IMR-90 (cell line): ENCODE results near the gene CUL1. TPM values are rescaled to one million over a fixed set of nuclear protein-coding genes. Genes with fewer than 3 reads are reported as not detected.

Experiments used
- ATAC-seq: fragments of 200-7000 bp; cut with Tn5 transposase; 2 replicates; pipeline ENCODE4 v1.9.1; 2020; ENCODE audit warnings: low read depth, mild to moderate bottlenecking, moderate library complexity
- BruUV-seq: library from RNA; stranded (reverse); fragments of 400-500 nt; replicated peaks from 2 replicates; lab custom pipeline; 2021; lab: Mats Ljungman, UMichigan
- CTCF ChIA-PET: fragments of 300-600 bp; formaldehyde crosslinking; extraction: SDS; loops from one replicate; lab custom pipeline; 2021; ENCODE audit warnings: antibody characterized with exemption; lab: Yijun Ruan, JAX
- POLR2A ChIA-PET: fragments of 300-600 bp; sonication (Branson Sonifier 250); formaldehyde crosslinking; loops from one replicate; lab custom pipeline; 2022; ENCODE audit warnings: antibody characterized with exemption; ENCODE audit not compliant: unreplicated experiment; lab: Charles Lee
- DNase-seq: peaks from one replicate; pipeline ENCODE4 v3.0.0; 2013
- H2AFZ ChIP-seq: replicated peaks from 2 replicates; pipeline ENCODE3; 2013; ENCODE audit warnings: low read length, mild to moderate bottlenecking; ENCODE audit not compliant: poor library complexity
- H2AK5ac ChIP-seq: 2 replicates; pipeline ENCODE4 v1.6.1; 2013; ENCODE audit warnings: low read depth, low read length, inconsistent platforms
- H2AK9ac ChIP-seq: replicated peaks from 2 replicates; pipeline ENCODE3; 2013; ENCODE audit warnings: mild to moderate bottlenecking, low read depth, low read length, moderate library complexity; ENCODE audit not compliant: poor library complexity
- H2BK120ac ChIP-seq: 2 replicates; pipeline ENCODE4 v1.6.1; 2013; ENCODE audit warnings: low read depth, low read length, inconsistent platforms
- H2BK15ac ChIP-seq: 3 replicates; pipeline ENCODE4 v1.6.1; 2013; ENCODE audit warnings: low read depth, low read length, inconsistent platforms
- H2BK20ac ChIP-seq: 2 replicates; pipeline ENCODE4 v1.6.1; 2013; ENCODE audit warnings: low read depth, mild to moderate bottlenecking, inconsistent platforms, low read length, moderate library complexity
- H2BK5ac ChIP-seq: 2 replicates; pipeline ENCODE4 v1.6.1; 2013; ENCODE audit warnings: mild to moderate bottlenecking, low read depth, low read length, inconsistent platforms; ENCODE audit not compliant: poor library complexity, severe bottlenecking
- H3K14ac ChIP-seq: replicated peaks from 2 replicates; pipeline ENCODE4 v1.6.1; 2013; ENCODE audit warnings: low read depth, low read length, inconsistent platforms
- H3K18ac ChIP-seq: 2 replicates; pipeline ENCODE4 v1.6.1; 2013; ENCODE audit warnings: low read depth, low read length, control low read depth
- H3K23ac ChIP-seq: 2 replicates; pipeline ENCODE4 v1.6.1; 2013; ENCODE audit warnings: low read depth, low read length, inconsistent platforms
- H3K27ac ChIP-seq: 2 replicates; pipeline ENCODE4 v1.5.1; 2013; ENCODE audit warnings: mild to moderate bottlenecking, control low read depth, low read length; ENCODE audit not compliant: insufficient read depth
- H3K27me3 ChIP-seq: 2 replicates; pipeline ENCODE4 v1.6.1; 2013; ENCODE audit warnings: low read length; ENCODE audit not compliant: control insufficient read depth, insufficient read depth
- H3K36me3 ChIP-seq: 2 replicates; pipeline ENCODE4 v1.6.1; 2013; ENCODE audit warnings: low read length, mixed read lengths; ENCODE audit not compliant: control insufficient read depth, insufficient read depth
- H3K4ac ChIP-seq: 2 replicates; pipeline ENCODE4 v1.6.1; 2013; ENCODE audit warnings: low read depth, low read length, inconsistent platforms
- H3K4me1 ChIP-seq: 2 replicates; pipeline ENCODE4 v1.6.1; 2013; ENCODE audit warnings: low read length, mixed read lengths; ENCODE audit not compliant: control insufficient read depth, insufficient read depth
- H3K4me2 ChIP-seq: 2 replicates; pipeline ENCODE4 v1.6.1; 2013; ENCODE audit warnings: low read depth, mild to moderate bottlenecking, control low read depth, low read length, moderate library complexity
- H3K4me3 ChIP-seq: 2 replicates; pipeline ENCODE4 v1.5.1; 2013; ENCODE audit warnings: low read depth, mild to moderate bottlenecking, control low read depth, low read length, moderate library complexity; ENCODE audit not compliant: insufficient read depth
- H3K56ac ChIP-seq: 2 replicates; pipeline ENCODE4 v1.6.1; 2013; ENCODE audit warnings: low read length, inconsistent platforms; ENCODE audit not compliant: insufficient read depth; ENCODE audit errors: extremely low read depth
- H3K79me1 ChIP-seq, 2 experiments: 2 replicates each; pipeline ENCODE4 v1.6.1; 2013; ENCODE audit warnings: low read length in 2 of 2, inconsistent platforms in 1 of 2, low read depth in 1 of 2
- H3K9ac ChIP-seq: 2 replicates; pipeline ENCODE4 v1.6.1; 2013; ENCODE audit warnings: low read depth, low read length, control low read depth
- H3K9me1 ChIP-seq: 2 replicates; pipeline ENCODE4 v1.6.1; 2013; ENCODE audit warnings: low read length, inconsistent platforms; ENCODE audit not compliant: insufficient read depth
- H3K9me3 ChIP-seq: 2 replicates; pipeline ENCODE4 v1.6.1; 2013; ENCODE audit warnings: low read length; ENCODE audit not compliant: control insufficient read depth, insufficient read depth
- H4K20me1 ChIP-seq: 2 replicates; pipeline ENCODE4 v1.6.1; 2013; ENCODE audit warnings: low read length, inconsistent platforms; ENCODE audit not compliant: insufficient read depth
- H4K5ac ChIP-seq: 2 replicates; pipeline ENCODE4 v1.6.1; 2013; ENCODE audit warnings: mild to moderate bottlenecking, low read depth, low read length, control low read depth
- H4K8ac ChIP-seq, 2 experiments: 2 replicates each; pipeline ENCODE4 v1.6.1; 2013; ENCODE audit warnings: low read depth in 2 of 2, low read length in 2 of 2, control low read depth in 1 of 2, inconsistent platforms in 1 of 2
- H4K91ac ChIP-seq: 2 replicates; pipeline ENCODE4 v1.6.1; 2013; ENCODE audit warnings: low read depth, low read length, inconsistent platforms; ENCODE audit not compliant: insufficient read depth
- BHLHE40 ChIP-seq: fragments of 150-350 bp; IDR thresholded peaks from 2 replicates; pipeline ENCODE4 v1.6.1; 2016; ENCODE audit warnings: mild to moderate bottlenecking, low read depth, low read length
- CHD1 ChIP-seq: IDR thresholded peaks from 2 replicates; pipeline ENCODE4 v1.6.1; 2012; ENCODE audit warnings: low read depth, low read length, improper control_type of control experiment
- FOS ChIP-seq: fragments of 150-350 bp; IDR thresholded peaks from 2 replicates; pipeline ENCODE4 v1.6.1; 2016; ENCODE audit warnings: low read depth, low read length
- MAFK ChIP-seq: IDR thresholded peaks from 2 replicates; pipeline ENCODE4 v1.6.1; 2012; ENCODE audit warnings: low read depth, low read length, improper control_type of control experiment
- MXI1 ChIP-seq: IDR thresholded peaks from 2 replicates; pipeline ENCODE4 v1.6.1; 2012; ENCODE audit warnings: low read depth, mild to moderate bottlenecking, low read length, moderate library complexity, borderline replicate concordance
- NFE2L2 ChIP-seq: fragments of 150-350 bp; IDR thresholded peaks from 2 replicates; pipeline ENCODE4 v1.6.1; 2016; ENCODE audit warnings: low read depth, mild to moderate bottlenecking, low read length
- POLR2A ChIP-seq: IDR thresholded peaks from 2 replicates; pipeline ENCODE4 v1.6.1; 2012; ENCODE audit warnings: mild to moderate bottlenecking, low read depth, low read length
- RAD21 ChIP-seq: IDR thresholded peaks from 2 replicates; pipeline ENCODE4 v1.6.1; 2012; ENCODE audit warnings: low read length, improper control_type of control experiment
- RCOR1 ChIP-seq: IDR thresholded peaks from 2 replicates; pipeline ENCODE4 v1.6.1; 2012; ENCODE audit warnings: mild to moderate bottlenecking, low read length, improper control_type of control experiment; ENCODE audit not compliant: insufficient replicate concordance
- RFX5 ChIP-seq: IDR thresholded peaks from 2 replicates; pipeline ENCODE4 v1.8.0; 2012; ENCODE audit warnings: low read depth, mild to moderate bottlenecking, low read length, moderate library complexity
- SMC3 ChIP-seq: fragments of 150-350 bp; IDR thresholded peaks from 2 replicates; pipeline ENCODE4 v1.6.1; 2016; ENCODE audit warnings: low read depth, mild to moderate bottlenecking, antibody characterized with exemption, low read length, moderate library complexity
- WGBS, 2 experiments: methylation state at CpG; one replicate each; pipeline versions ENCODE4 v1.1.5 to v1.1.7; 2013; ENCODE audit warnings: missing lambda C conversion rate in 2 of 2; ENCODE audit not compliant: insufficient read length in 1 of 2; ENCODE audit errors: extremely low coverage in 2 of 2; 5-methylcytosine and 5-hydroxymethylcytosine counted together
- dilution Hi-C: fragments of 300-500 bp; cut with HindIII; formaldehyde crosslinking; loops from one replicate; pipeline ENCODE4 v1.14.3; 2018; ENCODE audit warnings: low sequenced_read_pairs; ENCODE audit not compliant: unreplicated experiment
- in situ Hi-C: fragments of 300-500 bp; cut with MboI; formaldehyde crosslinking; loops from 3 replicates; pipeline ENCODE4 v1.14.3; 2019; ENCODE audit warnings: low sequenced_read_pairs, inconsistent platforms, mixed read lengths
- intact Hi-C: fragments of 100-400 bp; cut with micrococcal nuclease; formaldehyde crosslinking; loops from 2 replicates; pipeline ENCODE4 v1.10.0; 2022
- polyA plus RNA-seq, 3 experiments: library from polyadenylated mRNA; depleted of rRNA; stranded (reverse); fragments of >200 nt; gene quantifications; 2 replicates each; pipeline ENCODE4 v1.2.3, GENCODE V29; 2012; ENCODE audit warnings: low replicate concordance in 1 of 3
- total RNA-seq: library from RNA; depleted of rRNA; stranded (reverse); fragments of >200 nt; gene quantifications from 2 replicates; pipeline ENCODE4 v1.2.3, GENCODE V29; 2012
- TF ChIP-seq, protein P1 (sequence below): conservative IDR thresholded peaks from 2 replicates; pipeline ENCODE4 v1.5.1; 2012; ENCODE audit warnings: mild to moderate bottlenecking, low read depth, low read length, improper control_type of control experiment
- TF ChIP-seq, protein P2 (sequence below): fragments of 150-350 bp; IDR thresholded peaks from 2 replicates; pipeline ENCODE4 v1.6.1; 2016; ENCODE audit warnings: low read depth, mild to moderate bottlenecking, low read length, moderate library complexity, borderline replicate concordance
- TF ChIP-seq, protein P3 (sequence below): fragments of 150-350 bp; IDR thresholded peaks from 2 replicates; pipeline ENCODE4 v1.6.1; 2017; ENCODE audit warnings: mild to moderate bottlenecking, antibody characterized with exemption, low read length, low read depth

The CUL1 gene
- total and polyA plus RNA-seq, 2 of the 4 experiments (the other 2 are of a cell fraction), result 44.0 to 46.2 TPM

DNA sequence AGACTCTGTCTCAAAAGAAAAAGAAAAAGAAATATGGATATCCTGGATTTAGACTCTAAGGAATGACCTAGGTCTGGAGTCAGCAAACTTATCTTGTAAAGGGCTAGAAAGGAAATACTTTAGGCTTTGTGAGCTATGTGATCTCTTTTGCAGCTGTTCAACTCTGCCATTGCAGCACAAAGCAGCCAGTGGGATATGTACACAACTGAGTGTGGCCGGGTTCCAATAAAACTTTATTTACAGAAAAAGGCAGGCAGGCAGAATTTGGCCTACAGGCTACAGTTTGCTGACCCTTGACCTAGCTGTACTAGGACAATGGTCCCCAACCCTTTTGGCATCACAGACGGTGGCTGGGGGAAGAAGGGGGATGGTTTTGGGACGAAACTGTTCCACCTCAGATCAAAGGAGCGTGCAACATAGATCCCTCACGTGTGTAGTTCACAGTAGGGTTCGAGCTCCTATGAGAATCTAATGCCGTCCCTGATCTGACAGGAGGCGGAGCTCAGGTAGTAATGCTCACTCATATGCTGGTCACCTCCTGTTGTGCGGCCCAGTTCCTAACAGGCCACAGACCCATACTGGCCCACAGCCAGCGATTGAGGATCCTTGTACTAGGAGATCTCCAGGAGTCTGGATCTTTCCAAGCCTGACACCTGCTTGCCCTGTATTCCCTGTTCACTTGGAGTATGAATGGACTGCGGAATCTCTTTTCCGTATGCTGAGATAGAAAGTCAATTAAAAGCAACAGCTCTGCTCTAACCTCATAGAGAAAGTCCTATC, 63.0 kb downstream of the CUL1 start:
- DNase-seq (peak; percentile 11), ATAC-seq (peak; percentile 50; the same call in 1 of the 2 replicates)
- Histone ChIP-seq H3K9ac (no peak overlapping the region), H3K36me3 (peaks cover 19% of the 10 kb centered on the region), H4K5ac (no peak overlapping the region), H2BK20ac (no peak overlapping the region), H2BK15ac (no peak overlapping the region), H3K27ac (no peak overlapping the region), H2BK5ac (no peak overlapping the region), H4K20me1 (peaks cover 26% of the 10 kb centered on the region), H2AK9ac (peak overlapping the region; percentile 23), H2AFZ (no peak overlapping the region), H3K23ac (no peak overlapping the region), H2AK5ac (no peak overlapping the region), H3K4me2 (no peak overlapping the region), H2BK120ac (no peak overlapping the region), H3K27me3 (no peaks in the 10 kb centered on the region), H3K56ac (no peak overlapping the region), H3K4ac (no peak overlapping the region), H3K14ac (no peak overlapping the region), H3K18ac (no peak overlapping the region), H4K91ac (no peak overlapping the region), H3K9me3 (no peaks in the 10 kb centered on the region), H3K4me3 (no peak overlapping the region), H3K79me1 (peaks cover 27 to 46% of the 10 kb centered on the region in 2 experiments), H3K4me1 (peaks cover 11% of the 10 kb centered on the region), H4K8ac (no peak overlapping the region), H3K9me1 (peaks cover 12% of the 10 kb centered on the region; the same call in 1 of the 2 replicates)
- no TSS peak for BruUV-seq
- POLR2A ChIA-PET, result no interaction called here
- intact Hi-C loops (loop anchor here (1.0 to 10.0 kb wide), 2 partner anchors 61 to 257 kb away; no protein-coding TSS in a partner anchor), in situ Hi-C loops (no loop called here), dilution Hi-C loops (no loop called here)
- CTCF ChIA-PET, result no interaction called here
- no peak for TF ChIP-seq RAD21
- no peak for TF ChIP-seq POLR2A
- TF ChIP-seq, protein P1, sequence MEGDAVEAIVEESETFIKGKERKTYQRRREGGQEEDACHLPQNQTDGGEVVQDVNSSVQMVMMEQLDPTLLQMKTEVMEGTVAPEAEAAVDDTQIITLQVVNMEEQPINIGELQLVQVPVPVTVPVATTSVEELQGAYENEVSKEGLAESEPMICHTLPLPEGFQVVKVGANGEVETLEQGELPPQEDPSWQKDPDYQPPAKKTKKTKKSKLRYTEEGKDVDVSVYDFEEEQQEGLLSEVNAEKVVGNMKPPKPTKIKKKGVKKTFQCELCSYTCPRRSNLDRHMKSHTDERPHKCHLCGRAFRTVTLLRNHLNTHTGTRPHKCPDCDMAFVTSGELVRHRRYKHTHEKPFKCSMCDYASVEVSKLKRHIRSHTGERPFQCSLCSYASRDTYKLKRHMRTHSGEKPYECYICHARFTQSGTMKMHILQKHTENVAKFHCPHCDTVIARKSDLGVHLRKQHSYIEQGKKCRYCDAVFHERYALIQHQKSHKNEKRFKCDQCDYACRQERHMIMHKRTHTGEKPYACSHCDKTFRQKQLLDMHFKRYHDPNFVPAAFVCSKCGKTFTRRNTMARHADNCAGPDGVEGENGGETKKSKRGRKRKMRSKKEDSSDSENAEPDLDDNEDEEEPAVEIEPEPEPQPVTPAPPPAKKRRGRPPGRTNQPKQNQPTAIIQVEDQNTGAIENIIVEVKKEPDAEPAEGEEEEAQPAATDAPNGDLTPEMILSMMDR, result no peak
- TF ChIP-seq MAFK, result no peak
- TF ChIP-seq, protein P2, sequence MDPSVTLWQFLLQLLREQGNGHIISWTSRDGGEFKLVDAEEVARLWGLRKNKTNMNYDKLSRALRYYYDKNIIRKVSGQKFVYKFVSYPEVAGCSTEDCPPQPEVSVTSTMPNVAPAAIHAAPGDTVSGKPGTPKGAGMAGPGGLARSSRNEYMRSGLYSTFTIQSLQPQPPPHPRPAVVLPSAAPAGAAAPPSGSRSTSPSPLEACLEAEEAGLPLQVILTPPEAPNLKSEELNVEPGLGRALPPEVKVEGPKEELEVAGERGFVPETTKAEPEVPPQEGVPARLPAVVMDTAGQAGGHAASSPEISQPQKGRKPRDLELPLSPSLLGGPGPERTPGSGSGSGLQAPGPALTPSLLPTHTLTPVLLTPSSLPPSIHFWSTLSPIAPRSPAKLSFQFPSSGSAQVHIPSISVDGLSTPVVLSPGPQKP, result no peak
- no peak for TF ChIP-seq BHLHE40
- no peak for TF ChIP-seq RCOR1
- no peak for TF ChIP-seq MXI1
- no peak for TF ChIP-seq RFX5
- TF ChIP-seq, protein P3, sequence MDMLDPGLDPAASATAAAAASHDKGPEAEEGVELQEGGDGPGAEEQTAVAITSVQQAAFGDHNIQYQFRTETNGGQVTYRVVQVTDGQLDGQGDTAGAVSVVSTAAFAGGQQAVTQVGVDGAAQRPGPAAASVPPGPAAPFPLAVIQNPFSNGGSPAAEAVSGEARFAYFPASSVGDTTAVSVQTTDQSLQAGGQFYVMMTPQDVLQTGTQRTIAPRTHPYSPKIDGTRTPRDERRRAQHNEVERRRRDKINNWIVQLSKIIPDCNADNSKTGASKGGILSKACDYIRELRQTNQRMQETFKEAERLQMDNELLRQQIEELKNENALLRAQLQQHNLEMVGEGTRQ, result no peak
- no peak for TF ChIP-seq SMC3
- TF ChIP-seq NFE2L2, result no peak
- TF ChIP-seq FOS, result no peak
- TF ChIP-seq CHD1, result no peak
- WGBS, 2 experiments, result 96% methylated on average over 8 of the region's 12 CpGs; no CpG with 5 or more reads in 1 of the 2 experiments
